Measurements from ENCODE around the gene ABCC3.

GRCh38 chr17:50722746-50723145 is 88.1 kb downstream of the ABCC3 start:
- TF ChIP-seq CTCF (IDR thresholded peaks at IDR 0.05; ENCODE audit: low read depth, low read length, poor library complexity, severe bottlenecking) (no peak), EZH2phosphoT487 (IDR thresholded peaks at IDR 0.05; ENCODE audit: borderline replicate concordance, low read length) (no peak)

Data from DOHH2 (cell line).